Stimulated activated CD4-positive, alpha-beta T cell treated with anti-CD3 and anti-CD28 coated beads, Interleukin-4, amount 100 ng/mL, for 48 hours (primary cell): ENCODE results near the gene C6orf89.

ENCODE experiments used
- DNase-seq, 2 donors: peaks; one replicate each; pipeline ENCODE4 v3.0.0-alpha.2; 2020; ENCODE audit warnings: low read depth in 2 of 2

The C6orf89 gene

DNA sequence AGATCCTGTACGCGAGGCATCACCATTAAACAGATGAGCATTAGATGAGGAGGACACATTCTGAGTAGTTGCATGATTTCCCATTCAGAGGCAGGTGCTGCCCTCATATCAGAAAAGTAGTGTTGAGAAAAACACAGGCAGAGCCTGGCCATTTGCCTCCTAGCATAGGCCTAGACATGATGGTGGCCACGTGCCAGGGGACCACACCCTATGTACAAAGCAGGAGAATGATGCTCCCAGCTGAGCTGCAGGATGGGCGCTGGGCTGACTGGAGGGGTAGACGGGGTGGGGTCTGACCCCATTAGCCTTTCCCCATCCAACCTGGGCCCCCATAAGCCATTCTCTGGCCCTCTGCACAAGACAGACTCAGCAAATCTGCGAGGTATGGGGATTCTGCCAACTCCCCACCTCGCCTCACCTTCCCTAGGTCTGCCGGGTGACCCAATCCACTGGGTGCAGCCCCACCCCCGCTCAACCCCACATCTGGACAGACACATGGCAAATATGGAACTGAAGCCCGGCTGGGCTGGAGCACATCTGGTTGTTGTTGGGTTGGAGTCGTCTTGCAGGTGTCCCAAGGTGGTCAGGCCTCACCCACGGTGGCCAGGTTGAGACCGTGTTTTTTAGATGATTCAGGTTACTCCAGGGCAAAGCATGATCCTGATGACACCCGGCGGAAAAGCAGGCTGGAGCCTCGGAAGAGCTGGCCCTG is 82.7 kb downstream of the C6orf89 start:
- no peak for DNase-seq

DNA sequence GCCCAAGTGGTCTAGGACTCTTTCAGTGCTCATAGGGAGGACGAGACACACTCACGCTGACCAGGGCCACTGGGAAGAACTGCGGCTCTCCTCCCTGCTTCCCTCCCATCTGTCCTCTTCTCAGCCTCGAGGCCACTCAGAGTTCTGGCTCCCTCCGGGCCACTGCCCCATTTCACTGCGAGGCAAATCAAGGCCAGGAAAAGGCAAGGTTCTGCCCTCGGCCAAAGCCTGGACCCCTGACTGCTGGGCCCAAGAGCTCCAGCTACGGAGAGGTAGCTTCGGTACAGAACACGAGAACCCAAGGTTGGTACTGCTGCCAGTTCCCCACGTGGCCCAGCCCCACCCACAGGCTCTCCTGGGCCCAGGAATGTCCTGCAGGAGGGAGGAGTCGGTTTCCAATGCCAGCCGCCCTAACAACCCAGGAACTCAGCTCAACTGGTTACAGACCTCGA is 83.5 kb downstream of the C6orf89 start:
- no peak for DNase-seq

- DNase-seq, result no peak
These were observed 84.5 kb downstream of the C6orf89 start for GRCh38 chr6:36969988-36970891.

DNA sequence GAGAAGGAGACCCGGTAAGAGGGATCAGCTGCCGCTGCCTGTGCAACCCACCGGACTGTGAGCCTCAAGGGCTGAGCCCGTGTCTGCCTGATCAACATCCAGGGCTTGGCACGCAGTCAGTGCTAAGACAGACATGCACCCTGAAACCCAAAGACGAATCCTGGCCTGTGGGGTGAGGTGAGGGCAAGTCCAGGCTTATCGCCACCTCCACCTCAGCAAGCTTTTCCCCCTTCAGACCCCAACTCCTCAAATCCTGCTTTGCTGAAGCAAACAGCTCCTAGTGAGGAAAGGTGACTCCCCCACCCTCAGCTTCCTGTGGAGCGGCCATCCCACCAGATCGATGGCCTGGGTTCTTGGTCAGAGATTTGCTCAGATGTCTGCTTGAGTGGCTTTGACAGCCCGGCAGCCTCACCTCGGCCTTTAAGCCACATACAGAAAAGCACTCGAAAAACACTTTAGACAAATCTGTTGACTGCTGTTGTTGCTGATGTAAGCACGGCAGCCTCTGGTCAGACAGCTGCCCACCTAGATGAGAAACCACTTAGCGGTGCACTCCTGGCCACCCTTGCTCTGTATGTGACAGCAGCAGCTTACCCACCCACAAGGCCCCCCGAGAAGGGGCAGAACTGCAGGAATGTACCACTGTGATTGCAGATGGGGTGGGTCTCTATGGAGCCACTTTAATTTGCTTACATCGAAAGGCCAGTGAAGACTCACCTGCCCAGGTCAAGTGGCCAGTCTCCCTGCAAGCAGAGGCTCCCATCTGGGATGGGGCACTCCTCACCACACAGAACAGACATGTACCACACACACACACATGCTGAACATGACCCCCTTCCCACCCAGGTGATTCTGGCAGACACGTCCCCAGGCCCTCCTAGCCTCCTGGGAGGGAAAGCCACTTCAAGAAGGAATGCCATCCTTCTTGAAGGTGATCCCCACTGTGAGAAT is 85.4 kb downstream of the C6orf89 start:
- DNase-seq, result no peak

- DNase-seq, result no peak
These were observed 86.3 kb downstream of the C6orf89 start for GRCh38 chr6:36971921-36972673.

- no peak for DNase-seq
These were observed 87.4 kb downstream of the C6orf89 start for GRCh38 chr6:36973190-36973589.

DNA sequence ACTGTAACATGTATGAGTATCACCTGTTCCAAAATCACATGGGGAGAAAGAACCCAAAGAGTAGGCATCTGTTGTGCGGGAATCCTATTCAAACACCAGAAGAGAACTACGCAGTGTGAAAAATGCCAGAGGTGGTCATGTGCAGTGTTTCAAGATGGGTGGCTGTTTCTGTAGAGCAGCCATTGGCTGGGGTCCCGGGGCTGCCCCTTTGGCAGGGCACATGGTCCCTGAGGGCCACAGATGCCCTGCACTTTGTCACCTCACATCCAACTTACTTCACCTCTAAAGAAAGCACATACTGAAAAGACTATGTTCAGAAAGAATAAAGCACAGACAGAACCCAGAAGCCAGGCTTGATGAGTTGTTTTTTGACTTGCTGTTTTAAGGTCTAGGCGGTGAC is 87.9 kb downstream of the C6orf89 start:
- no peak for DNase-seq

DNA sequence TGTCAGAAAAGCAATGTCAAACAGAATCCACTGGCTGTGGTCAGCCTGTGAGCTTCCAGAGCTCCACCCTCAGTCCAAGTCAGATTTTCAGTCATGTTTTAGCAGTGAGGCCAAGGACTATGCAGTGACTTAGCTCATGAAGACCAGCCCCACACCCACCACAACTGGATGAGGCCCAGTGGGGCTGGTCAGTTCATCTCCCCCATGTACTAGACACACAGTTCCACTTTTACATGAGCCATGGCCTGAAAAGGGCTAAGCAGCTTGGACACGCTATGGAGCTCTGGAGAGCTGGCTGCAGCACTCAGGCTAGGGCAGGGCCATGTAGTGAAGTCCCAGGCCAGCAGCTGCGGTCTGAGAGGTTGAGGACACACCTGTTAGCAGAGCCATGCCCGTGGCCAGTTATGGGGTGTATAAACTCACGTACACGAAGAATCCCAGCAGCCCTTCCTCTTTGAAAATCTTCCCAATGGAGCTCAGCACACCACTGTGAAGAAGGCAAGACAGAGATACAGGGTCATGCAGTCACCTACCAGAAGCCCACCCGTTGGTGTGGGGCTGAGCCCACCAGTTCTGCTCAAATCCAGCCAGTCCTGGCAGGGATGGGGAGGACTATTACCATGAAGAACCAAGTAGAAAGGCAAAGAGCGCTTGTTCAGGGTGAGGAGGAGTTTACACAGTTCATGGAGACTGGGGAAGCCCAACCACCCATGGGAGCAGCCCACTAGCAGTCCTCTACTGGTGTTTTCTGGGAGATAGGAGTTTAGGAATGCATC is 89.7 kb downstream of the C6orf89 start:
- no peak for DNase-seq

- no peak for DNase-seq
These were observed 90.2 kb downstream of the C6orf89 start for GRCh38 chr6:36976007-36976264.

GRCh38 chr6:36976509-36976908 is 90.8 kb downstream of the C6orf89 start:
- DNase-seq, result no peak

DNA sequence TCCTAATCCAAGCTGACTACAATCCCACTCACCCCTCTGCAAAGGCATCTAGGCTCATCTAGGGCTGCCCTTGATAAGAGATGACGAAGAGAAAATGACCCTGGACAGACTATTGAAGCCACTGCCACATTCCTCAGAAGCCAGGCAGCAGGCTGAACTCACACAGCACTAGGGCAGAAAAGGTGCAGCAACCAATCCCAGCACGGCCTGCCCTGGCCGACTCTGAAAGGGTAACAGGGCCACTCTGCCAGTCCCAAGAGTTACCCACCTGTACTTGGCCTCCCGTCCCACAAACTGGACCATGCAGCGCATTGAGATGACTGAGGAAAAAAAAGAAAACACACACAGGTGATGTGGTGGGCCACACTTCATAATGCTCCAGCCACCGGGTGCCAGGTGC is 91.2 kb downstream of the C6orf89 start:
- no peak for DNase-seq

DNA sequence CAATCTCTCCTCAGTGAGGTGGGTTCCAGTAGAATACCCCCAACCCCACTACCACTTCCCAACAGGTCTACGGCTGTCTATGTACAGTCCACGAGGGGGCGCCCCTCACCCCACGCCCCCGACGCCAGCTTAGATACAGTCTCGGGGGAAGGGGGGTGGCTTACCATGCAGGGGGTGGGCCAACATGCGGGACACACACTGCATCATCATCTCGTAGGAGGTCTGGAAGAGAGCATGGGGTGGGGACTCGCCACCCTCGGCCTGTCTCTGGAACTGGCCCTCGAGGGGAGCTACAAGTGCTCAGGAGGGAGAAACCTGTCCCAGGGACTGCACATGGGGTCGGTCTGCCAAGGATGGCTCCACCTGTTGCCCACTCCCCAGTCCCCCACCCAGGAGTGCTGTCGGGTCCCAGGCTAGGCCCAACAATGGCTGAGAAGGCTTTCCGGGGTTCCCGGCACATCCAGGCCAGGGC is 91.8 kb downstream of the C6orf89 start:
- no peak for DNase-seq
